Activated gamma-delta T cell (primary cell): Measurements from ENCODE around the gene GARS1.

Experiments used
- DNase-seq: peaks from one replicate; lab custom pipeline; 2025; lab: John Stamatoyannopoulos, UW

GARS1 gene

DNA sequence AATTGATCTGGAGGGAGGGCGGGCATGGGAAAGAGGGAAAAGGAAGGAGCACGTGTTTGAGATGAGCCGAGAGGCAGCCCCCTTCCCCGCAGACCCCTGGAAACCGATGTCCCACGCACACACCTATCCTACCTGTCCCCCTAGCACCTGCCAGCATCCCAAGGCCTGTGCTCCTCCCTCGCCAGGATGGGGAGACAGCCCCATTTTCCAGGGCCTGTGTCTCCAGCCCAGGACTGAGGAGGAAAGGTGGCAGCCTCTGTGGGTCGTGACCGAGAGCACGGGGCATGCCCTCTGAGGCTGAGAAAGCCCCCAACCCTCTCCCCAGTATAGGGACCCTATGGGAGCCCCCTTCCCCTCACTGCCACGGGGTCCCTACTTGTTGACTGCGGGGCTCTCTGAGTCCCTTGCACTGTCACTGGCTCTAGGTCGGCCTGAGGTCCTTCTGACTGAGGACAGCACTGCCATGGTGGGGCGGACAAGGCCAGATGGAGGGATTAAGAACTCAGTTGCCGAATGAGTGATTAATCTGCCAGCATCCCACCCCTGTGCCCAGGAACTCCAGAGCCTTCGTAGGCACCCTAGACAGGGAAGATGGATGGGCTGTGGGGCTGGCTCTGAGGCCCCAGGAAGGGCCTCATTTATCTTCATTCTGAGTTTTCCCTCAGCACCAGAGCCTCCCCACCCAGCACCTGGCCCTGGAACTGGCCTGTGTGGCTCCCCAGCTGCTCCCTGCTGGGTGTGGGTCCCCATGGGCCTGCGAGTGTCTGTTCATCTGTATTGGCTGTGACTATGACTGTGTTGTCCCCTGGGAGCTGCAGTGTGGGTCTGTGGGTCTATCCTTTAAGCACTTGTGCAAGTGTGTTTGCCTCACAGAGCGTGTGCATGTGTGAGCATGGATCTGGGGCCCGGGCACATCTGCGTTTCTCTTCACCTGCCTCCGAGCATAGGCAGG is 61.6 kb downstream of the GARS1 start:
- no peak for DNase-seq

DNA sequence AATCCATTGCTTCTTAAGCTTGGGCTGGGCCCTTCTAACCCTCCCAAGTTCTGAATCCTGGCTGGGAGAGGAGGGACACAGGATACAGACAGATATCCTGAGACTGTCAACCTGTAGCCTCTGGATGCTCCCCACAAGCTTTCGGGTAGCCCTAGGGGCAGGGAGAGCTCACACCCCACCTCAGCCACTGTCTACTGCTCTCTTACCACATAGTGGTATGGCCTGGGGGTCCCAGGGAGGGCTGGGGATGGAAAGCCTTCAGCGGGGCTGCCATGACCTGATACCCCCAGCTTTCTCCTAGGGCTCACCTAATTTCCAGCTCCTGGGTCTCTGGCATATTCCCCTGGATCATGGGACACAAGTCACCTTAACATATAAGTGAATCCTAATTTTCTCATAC is 62.5 kb downstream of the GARS1 start:
- no peak for DNase-seq

DNA sequence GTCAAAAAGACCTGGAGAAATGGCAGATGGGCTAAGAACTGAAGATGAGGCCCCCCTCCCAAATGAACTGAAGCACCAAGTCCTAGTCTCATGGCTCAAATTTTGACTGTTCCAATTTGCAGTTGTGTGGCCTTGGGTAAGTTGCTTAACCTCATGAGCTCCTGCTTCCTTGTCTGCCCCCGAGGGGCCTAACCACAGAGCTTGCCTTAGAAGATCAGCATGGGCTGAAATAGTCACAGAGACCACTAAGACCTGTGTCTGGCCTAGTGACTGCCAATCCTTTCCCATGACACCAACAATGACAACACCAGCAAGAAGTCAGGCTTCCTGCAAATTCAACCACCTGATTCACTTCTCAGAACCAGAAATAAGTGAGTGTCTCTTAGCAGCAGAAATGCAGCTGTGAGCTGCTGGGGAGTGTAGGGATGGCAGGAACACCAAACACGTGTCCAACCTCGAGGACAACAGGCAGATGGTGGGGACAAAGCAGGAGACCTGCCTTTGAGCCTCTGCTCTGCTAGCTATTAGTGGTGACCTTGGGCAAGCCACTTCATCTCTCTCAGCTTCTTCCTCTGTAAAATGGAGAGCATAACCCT is 63.9 kb downstream of the GARS1 start:
- no peak for DNase-seq

DNA sequence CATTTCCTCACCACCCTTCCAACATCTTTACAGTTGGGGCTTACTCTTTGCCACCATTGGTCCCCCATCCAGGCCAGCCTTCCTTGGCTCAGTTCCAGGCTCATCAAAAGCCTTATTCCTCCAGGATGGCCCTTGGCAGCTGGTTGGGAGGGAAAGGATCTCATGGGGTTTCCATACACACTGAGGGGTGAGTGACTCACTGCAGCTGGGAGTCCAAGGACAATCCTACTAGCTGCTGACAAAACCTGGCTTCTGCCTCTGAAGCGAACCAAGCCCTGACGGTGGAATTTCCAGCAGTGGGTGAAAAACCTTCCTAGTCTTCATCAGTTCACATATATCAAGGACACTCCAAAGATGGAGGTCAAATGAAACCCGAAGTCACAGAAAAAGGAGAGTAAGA is 64.6 kb downstream of the GARS1 start:
- no peak for DNase-seq

DNA sequence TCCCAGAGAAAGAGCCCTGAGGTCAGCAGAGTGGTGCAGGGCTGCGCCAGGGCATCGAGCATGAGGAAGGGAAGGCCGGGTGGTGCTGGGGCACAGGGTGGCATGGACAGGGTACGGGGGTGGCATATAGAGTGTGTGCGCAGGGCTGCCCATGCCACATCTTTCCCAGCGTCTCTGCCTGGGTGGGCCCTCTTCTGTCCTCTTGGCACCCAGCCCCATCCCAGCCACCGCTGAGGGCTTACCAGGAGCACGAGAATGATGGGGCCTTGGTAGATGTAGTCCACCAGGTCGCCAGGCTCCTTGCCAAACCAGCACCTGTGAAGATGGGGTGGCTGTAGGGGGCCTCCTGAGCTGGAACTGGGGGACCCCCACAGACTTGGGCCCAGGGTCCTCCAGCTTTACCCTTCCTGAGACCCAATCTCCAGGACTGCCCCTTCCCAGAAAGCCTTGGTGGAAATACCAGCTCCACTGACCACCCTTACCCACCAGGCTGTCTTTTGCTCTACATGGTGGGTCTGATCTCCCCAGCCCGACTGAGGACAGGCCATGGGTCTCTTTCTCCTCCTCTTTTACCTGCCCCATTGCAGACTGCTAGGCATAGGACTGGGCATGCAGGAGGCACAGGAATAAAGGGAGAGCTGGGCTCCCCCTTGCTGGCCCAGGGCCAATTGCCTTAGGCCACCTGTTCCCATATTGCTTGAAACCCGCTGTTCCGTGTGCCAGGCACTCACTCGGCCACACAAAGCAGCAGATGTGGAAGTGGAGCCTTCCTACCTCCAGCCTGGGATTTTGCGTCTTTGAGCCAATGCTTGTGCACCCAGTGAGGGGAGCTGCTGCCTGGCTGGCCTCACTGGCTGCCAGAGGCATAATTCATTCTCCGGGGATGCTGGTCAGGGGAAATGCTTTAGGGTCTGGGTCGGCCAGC is 65.9 kb downstream of the GARS1 start:
- no peak for DNase-seq

DNA sequence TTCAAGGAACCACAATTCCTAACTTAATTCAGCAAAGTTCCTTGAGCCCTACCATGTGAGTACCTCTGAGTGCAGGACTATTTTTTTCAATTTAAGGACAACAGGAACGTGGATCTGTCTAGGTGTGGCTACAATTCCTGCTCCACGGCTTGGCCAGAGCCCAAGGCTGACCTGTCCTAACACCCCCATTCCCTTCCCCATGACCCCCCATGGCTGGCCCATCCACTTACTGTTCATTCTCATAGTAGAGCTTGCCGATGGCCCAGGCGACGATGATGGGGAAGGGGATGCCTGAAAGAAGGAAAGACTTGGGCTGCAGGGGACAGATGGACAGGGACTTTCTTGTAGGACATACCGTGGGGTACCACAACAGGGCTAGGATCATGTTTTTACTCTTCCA is 67.2 kb downstream of the GARS1 start:
- no peak for DNase-seq

DNA sequence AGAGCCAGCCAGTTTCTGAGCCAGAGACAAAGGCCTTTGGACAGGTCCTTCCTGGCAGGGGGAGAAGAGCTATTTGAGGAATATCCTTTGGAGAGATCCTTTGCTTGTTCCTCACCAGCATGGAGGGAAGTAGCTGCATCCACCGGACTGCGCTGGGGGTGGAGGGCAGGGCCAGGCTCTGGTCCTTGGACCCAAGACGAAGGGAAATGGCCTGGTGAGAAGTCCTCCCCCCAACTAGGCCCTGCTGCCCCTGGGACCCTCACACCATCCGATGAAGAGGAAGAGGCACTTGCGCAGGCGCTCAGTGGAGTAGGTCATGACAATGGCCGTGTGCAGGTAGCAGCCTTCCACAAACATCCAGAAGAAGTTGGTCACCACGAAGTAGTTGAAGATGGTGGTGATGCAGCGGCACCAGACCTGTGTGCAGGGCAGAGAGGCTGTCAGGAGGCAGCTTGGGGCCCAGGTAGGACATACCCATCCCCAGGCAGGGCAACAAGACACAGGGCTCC is 67.8 kb downstream of the GARS1 start:
- DNase-seq, result no peak

DNA sequence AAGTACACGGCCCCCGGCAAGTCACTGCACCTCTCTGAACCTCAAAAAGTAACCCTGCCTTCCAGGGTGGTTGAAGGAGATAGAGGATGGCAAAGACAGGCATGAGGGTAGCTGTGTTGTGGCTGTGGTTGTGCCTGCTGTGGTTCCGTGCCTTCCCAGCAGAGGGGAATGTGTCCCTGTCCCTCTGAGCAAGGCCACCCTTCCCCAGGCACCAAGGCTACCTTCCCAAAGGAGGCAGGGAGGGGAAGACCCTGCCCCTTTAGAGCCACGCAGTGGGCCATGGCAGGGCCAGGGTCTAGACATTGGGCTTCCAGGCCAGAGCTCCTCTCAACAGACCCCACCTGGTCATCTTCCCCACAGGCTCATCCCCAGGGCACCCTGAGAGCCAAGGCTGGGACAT is 68.7 kb downstream of the GARS1 start:
- no peak for DNase-seq

DNA sequence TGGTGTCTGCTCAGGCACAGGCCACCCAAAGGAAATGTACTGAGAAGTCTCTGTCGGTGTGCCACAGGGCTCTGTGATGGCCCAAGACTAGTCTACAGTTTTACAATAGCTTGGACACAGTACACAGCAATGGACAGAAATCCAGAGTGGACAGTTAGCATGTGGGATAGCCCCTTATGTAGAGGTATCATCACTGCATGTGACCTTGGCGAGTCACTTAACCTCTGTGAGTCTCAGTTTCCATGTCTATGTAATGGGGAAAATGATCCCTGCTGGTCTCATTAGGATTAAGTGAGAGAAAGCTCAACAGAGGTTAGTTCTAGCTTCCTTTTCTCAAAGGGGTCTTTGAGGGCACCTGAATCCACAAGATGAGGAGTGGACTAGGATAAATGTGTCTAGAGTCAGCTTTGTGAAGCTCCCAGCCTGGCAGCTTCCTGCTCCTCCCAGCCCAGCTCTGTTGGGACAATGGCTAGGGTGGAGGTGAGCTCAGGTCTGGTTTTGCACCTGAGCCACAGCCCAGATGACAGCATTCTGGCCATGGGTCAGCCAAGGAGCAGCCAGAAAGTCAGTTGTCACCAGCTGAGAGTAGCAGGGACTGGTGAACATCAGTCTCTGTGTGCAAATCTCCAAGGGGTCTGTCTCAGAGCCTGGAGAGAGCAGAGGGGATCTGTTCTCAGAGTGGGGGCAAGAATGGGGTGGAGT is 69.7 kb downstream of the GARS1 start:
- no peak for DNase-seq

DNA sequence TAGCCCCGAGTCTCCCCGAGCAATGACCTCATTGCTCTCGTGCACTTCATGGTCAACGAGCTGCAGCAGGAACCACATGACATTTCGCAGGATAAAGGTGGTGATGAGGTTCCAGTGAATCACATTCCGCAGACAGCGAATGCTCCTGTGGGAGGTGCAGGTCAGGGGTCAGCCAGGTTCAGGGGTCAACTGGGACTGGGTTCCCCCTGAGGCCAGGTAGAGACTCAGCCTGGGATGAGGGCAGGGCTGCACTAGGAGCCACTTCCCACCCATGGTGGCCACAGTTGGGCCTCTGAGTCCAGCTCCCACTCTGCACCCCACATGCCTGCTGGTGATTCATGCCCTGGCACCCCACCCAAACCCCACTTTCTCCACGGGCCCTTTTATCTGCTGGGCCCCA is 70.4 kb downstream of the GARS1 start:
- DNase-seq, result no peak

DNA sequence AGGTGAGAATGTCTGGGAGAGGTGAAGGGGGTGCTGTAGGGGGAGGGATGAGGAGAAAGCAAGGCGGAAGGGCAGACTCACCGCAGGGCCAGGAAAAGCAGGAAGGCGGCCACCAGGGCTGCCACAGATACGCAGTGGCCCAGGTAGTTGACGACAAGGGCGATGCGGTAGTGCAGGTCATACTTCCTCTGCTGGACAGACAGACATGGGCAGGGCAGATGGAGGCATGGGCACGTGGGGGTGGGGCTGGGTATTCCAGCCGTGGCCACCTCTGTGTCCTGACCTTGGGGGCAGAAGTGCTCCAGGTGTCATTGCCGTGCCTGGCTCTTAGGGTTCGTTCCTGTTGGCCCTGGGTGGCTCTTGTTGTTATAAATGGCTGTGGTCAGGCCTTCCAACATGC is 70.8 kb downstream of the GARS1 start:
- DNase-seq, result no peak

DNA sequence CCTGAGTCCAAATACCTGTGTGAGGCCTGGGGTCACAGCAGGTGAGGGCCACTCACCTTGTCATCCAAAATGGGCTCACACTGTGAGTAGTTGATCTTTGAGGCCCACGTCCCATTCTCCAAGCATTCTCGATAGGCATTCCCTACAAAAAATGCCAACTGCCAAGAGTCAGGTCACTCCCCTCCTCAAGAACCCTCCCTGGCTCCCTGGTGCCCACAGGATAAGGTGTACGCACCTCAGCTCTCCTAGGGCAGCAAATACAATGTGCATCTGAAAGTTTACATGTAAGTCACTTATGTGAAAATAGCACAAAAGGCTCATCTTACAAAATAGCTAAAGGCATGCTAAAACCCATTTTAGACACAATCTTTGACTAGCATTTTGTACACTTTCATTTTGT is 72.5 kb downstream of the GARS1 start:
- no peak for DNase-seq

DNA sequence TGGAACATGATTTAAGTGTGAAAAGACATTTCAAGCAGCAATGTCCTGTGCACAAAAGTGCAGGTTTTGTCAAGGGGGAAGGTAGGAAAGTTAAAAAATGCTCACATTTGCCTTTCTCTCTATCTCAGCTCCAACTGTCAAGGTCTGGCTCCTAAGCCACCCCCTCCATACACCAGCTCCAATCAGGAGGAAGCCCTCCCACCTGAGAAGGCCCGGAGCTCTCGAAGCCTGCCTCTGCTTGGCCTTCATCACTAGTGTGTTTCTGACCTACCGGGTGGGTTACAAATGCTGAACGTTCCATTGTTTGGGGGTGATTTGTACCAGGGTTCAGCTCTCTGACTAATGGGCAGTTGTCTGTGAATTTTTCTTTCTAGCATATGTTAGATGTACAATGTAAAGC is 73.4 kb downstream of the GARS1 start:
- no peak for DNase-seq

DNA sequence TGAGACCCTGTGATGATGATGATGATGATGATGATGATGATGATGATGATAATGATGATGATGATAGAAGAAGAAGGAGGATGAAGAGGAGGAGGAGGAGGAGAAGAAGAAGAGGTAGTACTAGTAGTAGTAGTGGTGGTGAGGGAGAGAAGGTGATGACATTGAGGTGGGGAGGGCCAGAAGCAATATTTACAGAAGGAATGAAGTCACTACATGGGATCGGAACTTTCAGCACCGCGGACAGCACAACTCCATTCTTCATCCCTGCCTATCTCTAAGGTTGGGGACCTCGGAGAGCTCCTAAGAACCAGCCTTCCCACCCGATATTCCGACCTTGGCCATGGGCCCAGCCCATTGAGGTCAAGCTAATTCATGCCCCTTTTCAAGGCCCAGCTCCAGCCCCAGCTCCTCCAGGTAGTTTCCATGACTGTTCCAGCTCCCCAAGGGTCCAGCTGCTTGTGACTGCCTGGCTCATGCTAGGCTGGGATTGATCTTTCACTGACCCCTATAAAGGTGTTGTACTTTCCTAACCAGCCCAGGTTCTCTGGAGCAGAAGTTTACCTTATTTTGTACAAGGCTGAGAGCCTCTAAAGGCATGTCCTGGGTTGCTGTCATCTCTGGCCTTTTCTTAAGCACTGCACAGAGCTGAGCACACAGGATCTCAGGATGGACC is 77.3 kb downstream of the GARS1 start:
- no peak for DNase-seq

DNA sequence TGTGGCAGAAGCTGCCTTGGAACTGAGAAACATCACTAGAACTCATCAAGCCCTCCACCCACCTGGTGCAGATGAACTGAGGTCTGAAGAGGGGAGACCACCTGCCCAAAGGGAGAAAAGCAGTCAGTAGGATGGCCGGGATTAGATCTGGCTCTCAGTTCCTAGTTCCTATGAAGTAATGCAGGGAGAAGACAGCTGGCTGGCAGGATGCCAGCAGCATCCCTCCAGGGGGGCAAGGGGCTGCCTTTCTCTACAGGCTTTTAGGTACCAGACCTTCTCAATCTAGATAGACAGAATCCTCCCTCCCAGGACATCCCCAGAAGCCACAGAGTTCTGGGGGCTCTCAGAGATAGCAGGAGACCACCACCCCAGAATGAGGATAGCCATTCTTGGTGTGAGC is 79.7 kb downstream of the GARS1 start:
- DNase-seq, result no peak

DNA sequence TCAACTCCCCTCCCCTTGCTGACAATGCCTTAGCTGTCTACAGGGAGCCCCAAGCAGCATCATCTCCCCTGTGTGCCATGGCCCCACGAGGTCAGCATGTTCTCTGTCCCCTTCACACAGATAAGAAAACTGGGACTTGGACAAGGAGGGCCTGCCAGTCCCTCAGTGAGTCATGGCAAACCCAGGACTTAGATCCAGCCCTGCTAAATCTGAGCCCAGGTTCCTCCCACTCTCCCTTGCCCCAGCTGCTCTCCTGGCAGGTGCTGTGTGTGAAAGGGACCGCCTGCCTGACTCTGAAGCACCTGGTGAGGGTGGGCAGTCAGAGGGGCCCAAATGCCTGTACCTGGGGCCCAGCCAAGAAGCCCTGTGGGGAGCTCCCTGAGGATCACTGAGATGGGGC is 80.2 kb downstream of the GARS1 start:
- no peak for DNase-seq

DNA sequence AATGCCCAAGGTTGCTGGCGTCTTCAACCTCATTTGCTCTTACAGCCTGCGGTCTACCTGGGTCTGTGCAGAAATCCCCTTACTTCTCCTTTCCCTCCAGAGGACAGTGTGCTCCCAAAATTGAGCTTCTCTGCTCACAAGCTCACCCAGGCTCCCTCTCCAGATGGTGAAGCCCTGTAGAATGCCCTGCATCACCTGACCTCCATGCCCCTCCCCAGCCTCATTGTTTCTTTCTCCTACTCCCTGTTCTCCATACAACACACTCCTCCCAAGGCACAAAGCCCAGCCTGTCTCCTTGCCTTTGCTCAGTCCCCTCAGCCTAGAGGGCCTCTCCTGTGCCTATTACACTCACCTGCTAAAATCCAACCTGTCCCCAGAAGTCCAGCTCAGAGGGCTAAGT is 84.1 kb downstream of the GARS1 start:
- DNase-seq, result no peak

DNA sequence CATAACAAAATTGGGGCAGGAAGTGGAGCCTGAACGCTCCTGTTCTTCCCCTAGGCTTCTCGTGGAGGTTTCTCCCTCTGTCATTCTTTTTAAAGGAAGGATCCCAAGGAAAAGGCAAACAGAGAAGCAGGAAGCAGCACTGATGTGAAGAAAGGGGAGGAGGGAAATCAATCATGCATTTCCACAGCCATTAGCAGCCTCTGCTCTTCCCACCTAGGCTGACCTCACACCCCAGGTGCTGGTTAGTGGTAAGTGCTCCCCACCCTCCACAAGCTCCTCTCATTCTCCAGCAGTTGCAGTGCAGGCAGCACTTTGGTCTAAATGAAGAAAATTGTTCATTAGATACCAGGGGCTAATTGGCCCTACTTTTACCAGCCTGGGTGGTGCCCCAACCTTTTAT is 85.0 kb downstream of the GARS1 start:
- DNase-seq, result no peak

DNA sequence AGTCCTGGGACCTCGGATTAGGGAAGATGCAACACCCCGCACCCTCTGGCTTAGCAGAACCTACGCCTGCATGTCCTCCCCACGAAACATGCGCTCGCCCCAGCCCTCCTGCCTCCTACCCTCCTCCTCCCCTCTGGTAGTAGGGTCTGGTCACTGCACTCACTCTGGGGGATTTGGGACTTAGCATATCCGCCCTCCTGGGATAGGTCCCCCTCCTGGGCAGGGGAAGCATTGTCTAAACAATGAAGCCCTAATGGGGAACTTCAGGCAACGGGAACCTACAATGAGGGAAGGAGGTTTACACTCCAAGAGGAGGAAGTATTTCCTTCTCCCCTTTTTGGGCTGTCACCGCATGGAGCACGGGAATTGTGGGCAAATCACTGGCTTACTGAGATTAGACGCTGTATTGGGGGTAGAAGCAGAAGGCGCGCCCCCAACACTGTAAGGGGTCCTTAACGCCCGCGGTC is 86.7 kb downstream of the GARS1 start:
- no peak for DNase-seq

DNA sequence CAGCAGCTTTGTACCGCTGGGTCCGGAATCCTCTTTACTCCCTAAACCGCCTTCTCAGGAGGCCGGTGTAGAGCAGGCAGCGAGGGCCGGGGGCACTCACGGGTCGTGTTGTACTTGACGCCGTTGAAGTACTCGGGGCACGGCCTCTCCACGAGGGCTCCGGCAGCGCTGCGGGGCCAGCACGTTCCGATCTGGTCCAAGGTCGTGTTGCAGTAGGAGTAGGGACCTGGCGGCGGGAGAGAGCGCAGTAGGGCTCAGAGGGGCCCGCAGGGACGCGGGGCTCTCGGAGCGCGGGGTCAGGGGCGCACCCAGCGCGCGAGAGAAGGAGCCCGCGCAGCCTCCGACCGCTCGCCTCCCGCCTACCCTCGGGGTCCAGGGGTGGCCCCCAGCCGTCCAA is 87.1 kb downstream of the GARS1 start:
- DNase-seq, result no peak
